HG03565 (cell line): ENCODE measurements around the gene RAD9A.
"Not testable (repeated sequence)": the region's sequence is repeated elsewhere in the genome, so short reads cannot be mapped to it uniquely, and the experiment has no call there.

Experiments used
- ATAC-seq: cut with Tn5 transposase; IDR thresholded peaks from one replicate; pipeline ENCODE4 v1.9.1; 2021; ENCODE audit warnings: mild to moderate bottlenecking, moderate library complexity; ENCODE audit not compliant: unreplicated experiment

Gene RAD9A

GRCh38 chr11:67421430-67422031 lies 29.7 kb downstream of the RAD9A start:
- ATAC-seq: no peak

DNA sequence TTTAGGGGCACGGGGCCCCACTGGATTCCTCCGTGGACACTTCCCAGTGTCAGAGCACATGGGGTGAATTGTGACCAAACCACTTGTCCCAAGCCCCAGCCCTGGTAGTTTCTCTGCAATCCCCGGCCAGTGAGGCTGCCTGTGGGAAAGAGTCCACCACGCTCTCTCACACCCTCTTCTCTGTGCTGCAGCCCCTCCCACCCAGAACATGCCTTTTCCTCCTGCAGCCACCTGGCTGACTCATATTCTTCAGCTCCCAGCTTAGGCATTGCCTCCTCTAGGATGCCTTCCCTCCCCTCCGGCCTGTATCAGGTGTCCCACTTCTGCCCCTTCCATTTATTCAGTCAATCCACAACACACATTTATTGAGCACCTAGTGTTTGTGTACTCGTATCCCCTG lies 31.1 kb downstream of the RAD9A start:
- no peak for ATAC-seq

GRCh38 chr11:67423466-67423865 lies 31.7 kb downstream of the RAD9A start:
- ATAC-seq: no peak

GRCh38 chr11:67423891-67424613 lies 32.3 kb downstream of the RAD9A start:
- ATAC-seq: no peak

- ATAC-seq: not testable (repeated sequence)
Measured at GRCh38 chr11:67427364-67427859, 35.6 kb downstream of the RAD9A start.

- ATAC-seq: peak; percentile 84
Measured at GRCh38 chr11:67428052-67429001, 36.5 kb downstream of the RAD9A start, which contains the start of gene RPS6KB2. TSS of gene RPS6KB2 (plus strand) at chr11:67428494. CDS start at chr11:67428546, 52 bp downstream.

GRCh38 chr11:67429038-67429668 lies 37.4 kb downstream of the RAD9A start:
- no peak for ATAC-seq

DNA sequence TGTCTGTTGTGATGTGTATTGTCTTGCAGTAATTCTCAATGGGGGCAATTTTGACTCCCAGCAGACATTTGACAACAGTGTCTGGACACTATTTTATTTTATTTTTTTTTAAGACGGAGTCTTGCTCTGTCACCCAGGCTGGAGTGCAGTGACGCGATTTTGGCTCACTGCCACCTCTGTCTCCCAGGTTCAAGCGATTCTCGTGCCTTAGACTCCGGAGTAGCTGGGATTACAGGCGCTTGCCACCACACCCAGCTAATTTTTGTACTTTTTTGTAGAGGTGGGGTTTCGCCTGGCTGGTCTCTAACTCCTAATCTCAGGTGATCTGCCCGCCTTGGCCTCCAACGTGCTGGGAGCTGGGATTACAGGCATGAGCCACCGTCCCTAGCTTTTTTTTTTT lies 37.9 kb downstream of the RAD9A start:
- no peak for ATAC-seq

DNA sequence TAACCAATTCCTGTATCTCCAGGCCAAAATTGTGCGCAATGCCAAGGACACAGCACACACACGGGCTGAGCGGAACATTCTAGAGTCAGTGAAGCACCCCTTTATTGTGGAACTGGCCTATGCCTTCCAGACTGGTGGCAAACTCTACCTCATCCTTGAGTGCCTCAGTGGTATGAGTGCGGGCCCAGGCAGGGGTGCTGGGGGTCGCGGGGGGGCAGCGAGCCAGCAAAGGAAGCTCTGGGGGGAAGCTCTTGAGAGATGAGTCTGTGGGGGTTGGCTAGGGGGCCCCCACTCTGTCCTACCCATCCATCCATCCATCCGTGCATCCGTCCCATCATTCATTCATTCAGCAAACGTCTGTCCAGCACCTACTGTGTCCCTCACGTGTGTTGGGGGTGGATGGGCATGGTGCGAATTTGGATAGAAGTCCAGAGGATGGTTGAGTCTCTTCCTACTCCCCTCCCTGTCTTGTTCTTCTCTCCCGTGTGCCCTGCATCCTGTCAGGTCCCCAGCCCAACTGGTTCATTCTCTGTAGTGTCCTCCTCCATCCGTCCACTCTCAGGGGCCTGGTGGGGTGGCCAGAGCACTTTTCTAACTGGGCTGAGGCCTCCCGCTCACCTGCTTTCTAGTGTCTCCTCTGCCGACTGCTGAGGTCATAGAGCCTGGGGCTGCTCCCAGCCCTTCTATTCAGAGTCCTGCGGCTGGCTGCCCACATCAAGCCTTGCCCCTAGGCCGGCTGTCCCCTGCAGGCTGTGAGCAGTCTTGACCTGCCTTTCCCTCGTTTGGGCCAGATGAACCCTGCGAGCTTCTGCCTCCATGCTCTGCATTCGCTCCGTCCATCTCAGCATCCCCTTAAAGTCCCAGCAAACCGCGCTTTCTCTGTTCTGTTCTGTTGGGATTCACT lies 39.8 kb downstream of the RAD9A start:
- ATAC-seq: no peak

- ATAC-seq: no peak
Measured at GRCh38 chr11:67432655-67433349, 41.0 kb downstream of the RAD9A start.

DNA sequence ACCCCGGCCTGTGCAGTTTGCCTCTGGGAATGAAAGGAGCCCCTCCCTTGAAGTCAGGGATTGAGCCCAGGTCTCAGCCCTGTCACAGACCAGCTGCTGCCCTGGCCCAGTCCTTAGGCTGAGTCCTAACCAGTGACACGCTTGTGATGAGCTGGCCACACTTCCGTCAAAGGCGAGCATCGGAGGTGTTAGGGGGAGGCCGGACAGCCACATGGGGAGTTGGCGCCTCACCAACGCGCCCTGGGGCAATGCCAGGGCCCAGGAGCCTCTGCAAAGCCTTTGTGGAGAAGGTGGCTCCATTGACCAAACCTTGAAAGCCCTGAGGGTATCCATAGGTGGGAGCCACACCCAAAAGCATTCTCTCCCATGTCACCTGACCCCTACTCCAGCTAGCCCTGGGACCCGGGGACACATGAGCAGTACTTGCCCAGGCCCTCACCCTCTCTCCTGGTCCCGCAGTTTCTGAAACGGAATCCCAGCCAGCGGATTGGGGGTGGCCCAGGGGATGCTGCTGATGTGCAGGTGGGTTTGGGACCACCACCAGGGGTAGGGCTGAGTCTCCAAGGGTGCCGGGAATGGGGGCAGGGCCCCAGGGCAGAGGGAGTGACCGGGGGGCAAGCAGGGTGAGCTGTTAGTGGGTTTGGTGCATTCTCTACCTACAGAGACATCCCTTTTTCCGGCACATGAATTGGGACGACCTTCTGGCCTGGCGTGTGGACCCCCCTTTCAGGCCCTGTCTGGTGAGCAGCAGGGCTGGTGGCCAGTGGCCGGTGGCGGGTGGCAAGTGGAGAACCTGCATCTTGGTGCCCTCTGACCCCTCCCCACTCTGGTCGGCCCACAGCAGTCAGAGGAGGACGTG lies 42.0 kb downstream of the RAD9A start:
- no peak for ATAC-seq

- no peak for ATAC-seq
Measured at GRCh38 chr11:67434395-67434881, 42.7 kb downstream of the RAD9A start.

DNA sequence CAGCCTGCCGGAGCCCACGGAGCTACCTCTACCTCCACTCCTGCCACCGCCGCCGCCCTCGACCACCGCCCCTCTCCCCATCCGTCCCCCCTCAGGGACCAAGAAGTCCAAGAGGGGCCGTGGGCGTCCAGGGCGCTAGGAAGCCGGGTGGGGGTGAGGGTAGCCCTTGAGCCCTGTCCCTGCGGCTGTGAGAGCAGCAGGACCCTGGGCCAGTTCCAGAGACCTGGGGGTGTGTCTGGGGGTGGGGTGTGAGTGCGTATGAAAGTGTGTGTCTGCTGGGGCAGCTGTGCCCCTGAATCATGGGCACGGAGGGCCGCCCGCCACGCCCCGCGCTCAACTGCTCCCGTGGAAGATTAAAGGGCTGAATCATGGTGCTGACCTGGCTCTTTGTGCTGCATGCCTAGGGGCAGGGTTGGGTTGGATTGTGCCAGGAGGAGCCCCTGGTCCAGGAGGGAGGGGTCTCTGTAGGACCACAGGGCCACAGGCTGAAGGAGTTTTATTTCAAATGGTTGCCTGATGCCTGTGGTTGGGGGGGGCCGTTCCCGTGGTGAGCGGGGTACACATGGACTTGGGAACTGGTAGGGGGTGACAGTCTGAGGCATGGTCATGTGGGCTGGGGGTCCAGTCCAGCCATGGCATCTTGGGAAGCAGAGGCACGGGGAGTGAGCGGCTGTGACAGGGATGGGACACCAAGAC lies 43.4 kb downstream of the RAD9A start:
- no peak for ATAC-seq

- no peak for ATAC-seq
Measured at GRCh38 chr11:67435727-67436458, 44.1 kb downstream of the RAD9A start.

- no peak for ATAC-seq
Measured at GRCh38 chr11:67436459-67437081, 44.8 kb downstream of the RAD9A start.

- no peak for ATAC-seq
Measured at GRCh38 chr11:67437082-67437808, 45.5 kb downstream of the RAD9A start, which contains the start of gene PTPRCAP. TSS of gene PTPRCAP (minus strand) at chr11:67437682. CDS start at chr11:67437619, 63 bp downstream.
